GM12874 (cell line): ENCODE results near the gene DSCAML1.

ENCODE experiments used
- CTCF ChIP-seq: IDR thresholded peaks from 2 replicates; pipeline ENCODE4 v1.5.1; 2011; ENCODE audit warnings: low read depth, mild to moderate bottlenecking, control low read depth, low read length, moderate library complexity; ENCODE audit not compliant: insufficient read depth

The DSCAML1 gene

GRCh38 chr11:117529816-117530215 is 267.2 kb downstream of the DSCAML1 start:
- no peak for TF ChIP-seq CTCF

- TF ChIP-seq CTCF, result no peak
These were observed 268.8 kb downstream of the DSCAML1 start for GRCh38 chr11:117528097-117528721.

- TF ChIP-seq CTCF, result no peak
These were observed 269.7 kb downstream of the DSCAML1 start for GRCh38 chr11:117527271-117527670.

GRCh38 chr11:117525866-117526542 is 271.0 kb downstream of the DSCAML1 start:
- no peak for TF ChIP-seq CTCF

- TF ChIP-seq CTCF, result no peak
These were observed 272.4 kb downstream of the DSCAML1 start for GRCh38 chr11:117524468-117525183.

- no peak for TF ChIP-seq CTCF
These were observed 273.3 kb downstream of the DSCAML1 start for GRCh38 chr11:117523680-117524079.

- TF ChIP-seq CTCF, result no peak
These were observed 275.0 kb downstream of the DSCAML1 start for GRCh38 chr11:117521974-117522373.
